K562 (cell line): ENCODE measurements around the gene DDX50. TPM values are rescaled to one million over a fixed set of nuclear protein-coding genes. Genes with fewer than 3 reads are reported as not detected.
A peak's percentile ranks its signal among the peaks of the same experiment; 100 is the strongest.

Experiments
- AFF4 ChIP-seq: sonication (generic); formaldehyde crosslinking; IDR thresholded peaks from 2 replicates; pipeline ENCODE4 v1.8.0; 2023; ENCODE audit warnings: mild to moderate bottlenecking, missing genetic modification reagents
- ATF3 ChIP-seq, 2 experiments: fragments of 450-650 bp in 1 of 2; sonication (generic) in 1 of 2; formaldehyde crosslinking in 1 of 2; IDR thresholded peaks in 1 of 2; conservative IDR thresholded peaks in 1 of 2; 2 replicates each; pipeline versions ENCODE4 v1.6.1 to v1.8.1; 2016 to 2023; ENCODE audit warnings: mild to moderate bottlenecking in 2 of 2, moderate library complexity in 2 of 2, inconsistent platforms in 1 of 2, missing genetic modification reagents in 1 of 2
- CEBPZ ChIP-seq: fragments of 150-350 bp; IDR thresholded peaks from 2 replicates; pipeline ENCODE4 v1.6.1; 2014; ENCODE audit warnings: low read depth, mild to moderate bottlenecking, low read length, borderline replicate concordance
- HEY1 ChIP-seq: fragments of 250-450 bp; sonication (Bioruptor Pico); IDR thresholded peaks from 2 replicates; pipeline ENCODE4 v1.5.0; 2020; ENCODE audit warnings: mild to moderate bottlenecking, moderate library complexity, borderline replicate concordance
- KDM2B ChIP-seq: fragments of 250-450 bp; sonication (Bioruptor Pico); IDR thresholded peaks from 2 replicates; pipeline ENCODE4 v1.8.0; 2021; ENCODE audit warnings: mild to moderate bottlenecking, moderate library complexity
- LCOR ChIP-seq: sonication (generic); formaldehyde crosslinking; IDR thresholded peaks from 2 replicates; pipeline ENCODE4 v1.8.0; 2022; ENCODE audit warnings: mild to moderate bottlenecking, missing genetic modification reagents
- MAX ChIP-seq: sonication (generic); formaldehyde crosslinking; IDR thresholded peaks from 2 replicates; pipeline ENCODE4 v1.9.0; 2022; ENCODE audit warnings: mild to moderate bottlenecking, missing genetic modification reagents
- THRAP3 ChIP-seq: fragments of 450-650 bp; IDR thresholded peaks from 2 replicates; pipeline ENCODE4 v1.6.1; 2016; ENCODE audit warnings: mild to moderate bottlenecking, inconsistent platforms, borderline replicate concordance
- TOE1 ChIP-seq, 2 experiments: fragments of 450-650 bp in 1 of 2; sonication (generic) in 1 of 2; formaldehyde crosslinking in 1 of 2; IDR thresholded peaks; 2 replicates each; pipeline versions ENCODE4 v1.7.1 to v1.8.0; 2016 to 2022; ENCODE audit warnings: borderline replicate concordance in 2 of 2, mild to moderate bottlenecking in 2 of 2, antibody characterized with exemption in 1 of 2, inconsistent platforms in 1 of 2, low read depth in 1 of 2, missing genetic modification reagents in 1 of 2, moderate library complexity in 1 of 2
- ZNF263 ChIP-seq: sonication (generic); formaldehyde crosslinking; IDR thresholded peaks from 2 replicates; pipeline ENCODE4 v1.8.0; 2022; ENCODE audit warnings: mild to moderate bottlenecking, missing genetic modification reagents, borderline replicate concordance
- polyA plus RNA-seq, 8 experiments: library from polyadenylated mRNA; depleted of rRNA in 4 of 8; stranded (reverse) in 5 of 8; unstranded in 3 of 8; fragments of >200 nt; fragmentation: Nextera tagmentation in 2 of 8; fragmentation: Illumina TruSeq in 1 of 8; extraction: Ambion mirVana in 2 of 8; extraction: Trizol in 1 of 8; gene quantifications; 2 replicates each; pipeline versions ENCODE4 v1.2.1 to v1.2.3, GENCODE V29; 2011 to 2014; ENCODE audit warnings: inconsistent platforms in 1 of 8, missing spikeins in 1 of 8
- total RNA-seq, 7 experiments: library from RNA; depleted of rRNA in 6 of 7; stranded (reverse); fragments of >200 nt in 6 of 7; fragmentation: Illumina TruSeq in 2 of 7; extraction: Trizol in 2 of 7; gene quantifications; 2 replicates each; pipeline versions ENCODE4 v1.2.1 to v1.2.3, GENCODE V29; 2011 to 2021; ENCODE audit warnings: low replicate concordance in 1 of 7

DDX50 gene
- total and polyA plus RNA-seq, 9 of the 15 experiments (the other 6 are each of a cell fraction or from before 2014, with no cell fraction given), result 36.7 to 86.8 (median 57.4) TPM

GRCh38 chr10:68959695-68960527 is 58.8 kb downstream of the DDX50 start (continued):
- TF ChIP-seq CEBPZ (no peak), ATF3 (IDR thresholded peaks at IDR 0.05) (no peak), ATF3 (CRISPR knock-in tag; conservative IDR thresholded peaks at IDR 0.05) (no peak), ZNF263 (CRISPR knock-in tag) (no peak), AFF4 (CRISPR knock-in tag) (no peak), KDM2B (CRISPR knock-in tag) (no peak), THRAP3 (peak; percentile 83; the same call in 1 of the 2 replicates), MAX (no peak), LCOR (CRISPR knock-in tag) (no peak), TOE1 (IDR thresholded peaks at IDR 0.05; ENCODE audit: borderline replicate concordance) (no peak; the same call in 1 of the 2 replicates), TOE1 (CRISPR knock-in tag; IDR thresholded peaks at IDR 0.05; ENCODE audit: borderline replicate concordance, low read depth) (no peak), HEY1 (no peak)
